Kidney epithelial cell (primary cell): Measurements from ENCODE around the gene SRGAP3. TPM values are rescaled to one million over a fixed set of nuclear protein-coding genes. Genes with fewer than 3 reads are reported as not detected.

Source experiments
- DNase-seq: peaks from one replicate; pipeline ENCODE4 v3.0.0-alpha.2; 2010; ENCODE audit warnings: low read depth
- H3K27me3 ChIP-seq: 2 replicates; pipeline ENCODE4 v1.6.0; 2011; ENCODE audit warnings: low read length; ENCODE audit not compliant: control insufficient read depth, insufficient read depth
- H3K36me3 ChIP-seq: 2 replicates; pipeline ENCODE4 v1.5.1; 2011; ENCODE audit warnings: low read length; ENCODE audit not compliant: control insufficient read depth, insufficient read depth
- H3K4me3 ChIP-seq: 2 replicates; pipeline ENCODE4 v1.5.1; 2011; ENCODE audit warnings: low read depth, mild to moderate bottlenecking, control low read depth, low read length
- CTCF ChIP-seq: IDR thresholded peaks from 2 replicates; pipeline ENCODE4 v1.5.1; 2011; ENCODE audit warnings: mild to moderate bottlenecking, moderate library complexity, low read length, control low read depth, inconsistent platforms; ENCODE audit not compliant: insufficient read depth, poor library complexity, severe bottlenecking
- total RNA-seq: library from RNA; depleted of rRNA; stranded (reverse); fragments of >200 nt; gene quantifications from 2 replicates; pipeline ENCODE4 v1.2.3, GENCODE V29; 2015

Gene SRGAP3
- total RNA-seq, 1 donor from 2014 or later, result 4.9 TPM

- Histone ChIP-seq H3K27me3 (peaks cover 5% of the 10 kb centered on the region), H3K4me3 (no peak overlapping the region), H3K36me3 (no peaks in the 10 kb centered on the region)
- TF ChIP-seq CTCF, result peak; percentile 90
- peak; percentile 7 for DNase-seq
Measured at GRCh38 chr3:8970971-8971589, 278.4 kb downstream of the SRGAP3 start.

- H3K27me3 ChIP-seq, result peaks cover 5% of the 10 kb centered on the region
- no peak for DNase-seq
- TF ChIP-seq CTCF, result no peak
- no peaks in the 10 kb centered on the region for H3K36me3 ChIP-seq
- H3K4me3 ChIP-seq, result no peak overlapping the region
Measured at GRCh38 chr3:8969241-8969640, 280.2 kb downstream of the SRGAP3 start.

GRCh38 chr3:8968375-8968882 lies 281.0 kb downstream of the SRGAP3 start:
- TF ChIP-seq CTCF, result no peak
- Histone ChIP-seq H3K27me3 (peaks cover 5% of the 10 kb centered on the region), H3K4me3 (no peak overlapping the region), H3K36me3 (no peaks in the 10 kb centered on the region)
- DNase-seq, result no peak

- peaks cover 5% of the 10 kb centered on the region for H3K27me3 ChIP-seq
- no peaks in the 10 kb centered on the region for H3K36me3 ChIP-seq
- DNase-seq, result no peak
- no peak for TF ChIP-seq CTCF
- H3K4me3 ChIP-seq, result no peak overlapping the region
Measured at GRCh38 chr3:8967553-8967952, 281.9 kb downstream of the SRGAP3 start.

GRCh38 chr3:8966820-8967348 lies 282.6 kb downstream of the SRGAP3 start:
- TF ChIP-seq CTCF, result no peak
- Histone ChIP-seq H3K36me3 (no peaks in the 10 kb centered on the region), H3K4me3 (no peak overlapping the region), H3K27me3 (peaks cover 5% of the 10 kb centered on the region)
- no peak for DNase-seq

GRCh38 chr3:8966150-8966819 lies 283.2 kb downstream of the SRGAP3 start:
- no peak overlapping the region for H3K4me3 ChIP-seq
- no peak for DNase-seq
- no peak for TF ChIP-seq CTCF

More at GRCh38 chr3:8966150-8966819, 283.2 kb downstream of the SRGAP3 start:
- H3K36me3 ChIP-seq, result no peaks in the 10 kb centered on the region
- peaks cover 5% of the 10 kb centered on the region for H3K27me3 ChIP-seq
